HG02943 (cell line): Measurements from ENCODE around the gene SLC30A9.
A peak's percentile ranks its signal among the peaks of the same experiment; 100 is the strongest.

Experiments
- ATAC-seq: cut with Tn5 transposase; IDR thresholded peaks from one replicate; pipeline ENCODE4 v1.9.1; 2021; ENCODE audit warnings: mild to moderate bottlenecking, low read depth, moderate library complexity; ENCODE audit not compliant: unreplicated experiment

SLC30A9 gene

GRCh38 chr4:41990365-41991111, at the start of gene SLC30A9:
Gene SLC30A9 (plus strand): TSS chr4:41990530. CDS start chr4:41990652, 122 bp downstream.
- peak; percentile 99 for ATAC-seq

- ATAC-seq = no peak
Observed at GRCh38 chr4:41940834-41941233, 49.5 kb upstream of the SLC30A9 start.

DNA sequence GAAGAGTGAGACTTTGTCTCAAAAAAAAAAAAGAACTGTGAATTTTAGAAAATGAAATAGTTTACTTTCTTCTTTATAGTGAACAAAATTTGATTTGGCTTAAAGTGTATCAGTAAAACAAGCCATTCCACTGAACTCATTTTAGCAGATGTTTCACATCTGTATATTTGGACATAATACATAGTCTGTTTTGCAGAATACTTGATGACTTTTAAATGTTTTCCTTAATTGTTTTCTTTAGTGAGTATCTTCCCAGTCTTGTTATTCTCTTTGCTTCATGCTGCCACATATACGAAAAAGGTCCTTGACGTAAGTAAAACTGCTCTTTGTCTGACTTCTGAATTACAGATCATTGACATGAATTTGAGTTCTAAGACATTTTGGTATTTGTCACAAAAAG, 46.8 kb upstream of the SLC30A9 start:
- no peak for ATAC-seq

DNA sequence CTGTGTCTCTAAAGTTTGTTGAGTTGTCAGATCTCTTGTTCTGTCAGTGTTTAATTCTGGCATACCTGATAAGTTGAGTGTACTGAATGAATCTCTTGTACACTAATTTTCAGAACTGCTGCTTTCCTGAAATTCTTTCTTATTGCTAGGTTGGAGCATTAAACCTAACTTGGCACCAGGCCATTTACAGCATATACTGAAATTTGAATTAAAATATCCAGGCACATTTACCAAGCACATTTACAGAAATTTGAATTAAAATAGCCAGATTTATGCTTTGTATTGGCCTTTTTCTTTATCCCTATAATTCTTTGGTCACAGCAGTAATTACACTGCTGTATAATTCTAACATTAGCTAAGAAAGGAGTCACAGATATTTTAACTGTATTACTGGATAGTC, 46.2 kb upstream of the SLC30A9 start:
- no peak for ATAC-seq

GRCh38 chr4:41949531-41949930, 40.8 kb upstream of the SLC30A9 start:
- ATAC-seq = no peak

- ATAC-seq = no peak
Observed at GRCh38 chr4:41957634-41958033, 32.7 kb upstream of the SLC30A9 start.

DNA sequence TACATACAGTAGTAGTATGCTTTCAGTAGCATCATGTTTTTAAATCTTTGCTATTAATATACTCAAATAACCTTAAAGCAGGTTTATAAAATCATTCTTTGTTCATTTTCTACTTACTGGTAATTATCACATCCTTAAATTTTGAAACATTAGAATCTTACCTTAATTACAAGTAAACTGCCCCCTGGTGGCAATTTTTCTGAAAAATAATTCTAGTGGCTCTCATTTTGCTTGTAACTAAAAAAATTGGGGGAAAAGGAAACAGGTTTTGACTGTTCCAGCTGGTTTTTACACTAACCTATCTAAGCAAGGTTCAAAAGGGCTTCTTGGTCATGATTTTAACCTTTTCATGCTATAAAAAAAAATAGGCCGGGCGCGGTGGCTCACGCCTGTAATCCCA, 27.2 kb upstream of the SLC30A9 start:
- no peak for ATAC-seq

GRCh38 chr4:41964401-41964800, 25.9 kb upstream of the SLC30A9 start:
- ATAC-seq = no peak

GRCh38 chr4:41967392-41967791, 22.9 kb upstream of the SLC30A9 start:
- ATAC-seq = no peak

DNA sequence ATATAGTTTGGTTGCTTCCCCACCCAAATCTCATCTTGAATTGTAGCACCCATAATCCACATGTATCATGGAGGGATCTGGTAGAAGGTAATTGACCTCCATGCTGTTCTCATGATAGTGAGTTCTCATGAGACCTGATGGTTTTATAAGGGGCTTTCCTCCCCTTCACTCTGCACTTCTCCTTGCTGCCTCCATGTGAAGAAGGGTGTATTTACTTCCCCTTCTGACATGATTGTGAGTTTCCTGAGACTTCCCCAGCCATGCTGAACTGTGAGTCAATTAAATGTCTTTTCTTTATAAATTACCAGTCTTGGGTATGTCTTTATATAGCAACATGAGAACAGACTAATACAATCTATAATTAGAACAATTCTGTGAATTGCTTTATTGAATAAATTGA, 20.7 kb upstream of the SLC30A9 start:
- no peak for ATAC-seq

DNA sequence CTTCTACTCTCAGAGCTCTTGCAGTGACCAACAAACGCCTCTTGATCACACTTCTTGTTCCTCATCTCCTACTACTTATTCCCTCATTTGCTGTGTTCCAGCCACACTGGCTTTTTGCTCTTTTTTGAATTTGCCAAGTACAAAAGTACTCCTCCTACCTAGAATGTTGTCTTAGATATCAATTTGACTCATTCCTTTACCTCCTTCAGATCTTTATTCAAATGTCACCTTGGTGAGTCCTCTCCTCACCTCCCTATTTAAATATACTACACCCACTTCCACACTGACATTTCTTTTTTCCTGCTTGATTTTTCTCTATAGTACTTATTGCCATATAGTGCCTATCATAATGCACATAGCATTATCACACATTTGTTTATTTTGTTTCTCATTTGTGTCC, 15.0 kb upstream of the SLC30A9 start:
- no peak for ATAC-seq

- no peak for ATAC-seq
Observed at GRCh38 chr4:41976775-41977516, 13.4 kb upstream of the SLC30A9 start.

- no peak for ATAC-seq
Observed at GRCh38 chr4:41977709-41978108, 12.6 kb upstream of the SLC30A9 start.

DNA sequence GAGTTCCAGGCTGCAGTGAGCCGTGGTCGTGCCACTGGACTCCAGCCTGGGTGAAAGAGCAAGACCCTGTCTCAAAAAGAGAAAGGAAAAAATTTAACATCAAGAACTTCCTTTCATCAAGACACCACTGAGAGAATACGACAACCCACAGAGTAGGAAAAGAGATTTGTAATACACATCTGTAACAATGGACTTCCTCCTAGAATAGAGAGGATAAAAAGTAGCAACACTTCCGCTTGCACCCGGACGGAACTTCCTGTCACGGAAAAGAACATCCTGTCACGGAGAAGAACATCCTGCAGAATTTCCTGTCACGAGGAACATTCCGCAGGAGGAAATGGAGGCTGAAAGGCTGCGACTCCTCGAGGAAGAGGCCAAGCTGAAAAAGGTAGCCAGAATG, 8.9 kb upstream of the SLC30A9 start, which contains the start of gene DCAF4L1:
TSS of gene DCAF4L1 (plus strand) at position 301 of the 400 bp plus-strand sequence. CDS start at position 338, 37 bp downstream.
- ATAC-seq = no peak

GRCh38 chr4:41982716-41983115, 7.6 kb upstream of the SLC30A9 start:
- ATAC-seq = no peak

- ATAC-seq = no peak
Observed at GRCh38 chr4:41985151-41985550, 5.2 kb upstream of the SLC30A9 start.

DNA sequence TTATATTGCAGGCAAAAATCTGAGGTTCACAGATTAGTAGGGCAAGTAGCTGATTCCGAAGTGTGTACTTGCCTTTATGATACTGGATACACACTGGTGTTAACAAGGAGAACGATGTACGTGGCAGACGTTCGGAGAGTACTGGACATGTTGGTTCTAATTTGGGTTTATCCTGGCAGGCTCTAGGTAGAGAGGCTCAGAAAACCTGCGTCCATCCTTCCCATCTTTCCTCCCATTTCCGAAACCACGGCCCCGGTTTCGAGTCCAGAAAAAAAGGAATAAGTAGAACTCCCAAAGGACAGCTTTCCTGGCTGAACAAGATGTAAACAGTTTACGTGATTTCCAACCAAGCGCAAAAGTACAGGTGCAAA, 351 bp upstream of the SLC30A9 start:
- ATAC-seq = peak; percentile 18

GRCh38 chr4:41991916-41992767, 1.8 kb downstream of the SLC30A9 start:
- no peak for ATAC-seq

DNA sequence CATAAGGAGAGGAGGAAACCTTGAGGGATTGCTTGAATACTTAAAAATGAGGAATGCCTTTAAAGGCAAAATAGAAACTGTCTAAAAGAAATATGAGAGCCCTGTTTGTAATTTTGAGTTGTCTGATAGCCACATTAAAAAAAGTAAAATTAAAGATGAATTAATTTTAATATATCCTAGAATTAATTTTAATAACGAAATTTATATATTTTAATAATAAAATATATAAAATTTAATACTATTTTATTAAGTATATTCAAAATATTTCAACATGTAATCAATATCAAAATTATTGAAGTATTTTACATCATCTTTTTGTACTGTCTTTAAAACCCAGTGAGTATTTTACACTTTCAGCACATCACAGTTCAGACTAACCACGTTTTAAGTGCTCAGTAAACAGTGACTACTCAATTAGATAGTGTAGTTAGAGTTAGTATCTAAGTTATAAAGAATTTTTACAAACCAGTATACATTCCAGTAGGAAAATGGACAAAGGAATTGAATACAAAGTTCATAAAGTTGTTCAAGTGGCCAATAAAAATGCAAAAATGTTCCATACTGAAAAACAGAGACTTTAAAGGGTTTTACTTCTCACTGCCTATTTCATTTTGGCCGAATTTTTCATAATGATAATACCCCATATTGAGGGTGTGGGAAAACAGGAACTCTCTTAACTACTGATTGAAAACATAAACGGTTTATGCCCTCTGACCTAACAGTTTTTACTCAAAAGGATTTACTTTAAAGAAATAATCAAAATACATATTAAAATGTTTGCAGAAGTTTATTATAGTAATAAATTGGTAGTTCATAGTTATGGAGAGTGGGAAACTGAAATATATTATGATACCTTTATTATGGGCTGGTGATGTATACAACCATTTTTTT, 2.9 kb downstream of the SLC30A9 start:
- ATAC-seq = no peak

DNA sequence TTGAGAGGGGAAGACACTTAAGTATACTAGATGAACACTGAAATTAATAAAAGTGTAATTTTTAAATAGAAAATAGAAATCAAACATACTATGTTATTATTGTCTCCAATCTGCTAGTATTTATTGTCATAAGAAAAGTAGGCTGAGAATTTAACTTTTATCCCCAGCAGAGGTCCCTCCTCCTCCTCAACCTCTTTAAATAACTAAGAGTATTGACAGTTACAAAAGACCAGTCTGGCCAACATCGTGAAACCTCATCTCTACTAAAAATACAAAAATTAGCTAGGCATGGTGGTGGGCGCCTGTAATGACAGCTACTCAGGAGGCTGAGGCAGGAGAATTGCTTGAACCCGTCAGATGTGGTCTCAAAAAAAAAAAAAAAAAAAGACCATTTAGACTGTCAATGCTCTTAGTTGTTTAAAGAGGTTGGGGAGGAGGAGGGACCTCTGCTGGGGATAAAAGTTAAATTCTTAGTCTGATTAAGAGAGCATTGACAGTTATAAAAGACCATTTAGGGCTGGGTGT, 4.2 kb downstream of the SLC30A9 start:
- no peak for ATAC-seq
